Stimulated activated CD8-positive, alpha-beta memory T cell treated with anti-CD3 and anti-CD28 coated beads, Interleukin-15, amount 100 ng/mL, for 24 hours (primary cell): ENCODE data around the gene BMPR1B.
"Not testable (repeated sequence)": the region's sequence is repeated elsewhere in the genome, so short reads cannot be mapped to it uniquely, and the experiment has no call there.

ENCODE experiments used
- DNase-seq: peaks from one replicate; pipeline ENCODE4 v3.0.0-alpha.2; 2020; ENCODE audit warnings: low read depth

The BMPR1B gene

GRCh38 chr4:95142932-95143331, 385.2 kb downstream of the BMPR1B start:
- DNase-seq, result no peak

GRCh38 chr4:95151255-95151654, 393.5 kb downstream of the BMPR1B start:
- DNase-seq, result no peak

- DNase-seq, result no peak
Observed at GRCh38 chr4:95153182-95153581, 395.4 kb downstream of the BMPR1B start.

- no peak for DNase-seq
Observed at GRCh38 chr4:95155759-95156451, 398.1 kb downstream of the BMPR1B start.

- no peak for DNase-seq
Observed at GRCh38 chr4:95156452-95156765, 398.7 kb downstream of the BMPR1B start.

GRCh38 chr4:95157596-95157995, 399.8 kb downstream of the BMPR1B start:
- DNase-seq, result no peak

GRCh38 chr4:95158045-95158444, 400.3 kb downstream of the BMPR1B start:
- no peak for DNase-seq

- no peak for DNase-seq
Observed at GRCh38 chr4:95158626-95159025, 400.9 kb downstream of the BMPR1B start.

- no peak for DNase-seq
Observed at GRCh38 chr4:95159384-95159783, 401.6 kb downstream of the BMPR1B start.

- no peak for DNase-seq
Observed at GRCh38 chr4:95161781-95162469, 404.2 kb downstream of the BMPR1B start.

- no peak for DNase-seq
Observed at GRCh38 chr4:95162867-95163266, 405.1 kb downstream of the BMPR1B start.

- DNase-seq, result no peak
Observed at GRCh38 chr4:95165926-95166524, 408.3 kb downstream of the BMPR1B start.

- no peak for DNase-seq
Observed at GRCh38 chr4:95167805-95168204, 410.1 kb downstream of the BMPR1B start.

- DNase-seq, result no peak
Observed at GRCh38 chr4:95170176-95170575, 412.4 kb downstream of the BMPR1B start.

- DNase-seq, result not testable (repeated sequence)
Observed at GRCh38 chr4:95171377-95171776, 413.6 kb downstream of the BMPR1B start.

GRCh38 chr4:95178938-95179337, 421.2 kb downstream of the BMPR1B start:
- DNase-seq, result no peak

GRCh38 chr4:95180531-95181242, 422.9 kb downstream of the BMPR1B start:
- no peak for DNase-seq

GRCh38 chr4:95181243-95181995, 423.7 kb downstream of the BMPR1B start:
- no peak for DNase-seq

- no peak for DNase-seq
Observed at GRCh38 chr4:95181996-95182306, 424.2 kb downstream of the BMPR1B start.

GRCh38 chr4:95183656-95184408, 426.1 kb downstream of the BMPR1B start:
- no peak for DNase-seq

- no peak for DNase-seq
Observed at GRCh38 chr4:95186666-95187065, 428.9 kb downstream of the BMPR1B start.
